Stimulated activated naive CD8-positive, alpha-beta T cell treated with anti-CD3 and anti-CD28 coated beads, Interleukin-15, Interleukin-2, amounts not matched to agents 100 ng/mL and 50 ng/mL, for 24 hours (primary cell): ENCODE measurements around the gene FNDC3A.

Experiments
- H3K27ac Mint-ChIP-seq: one replicate; pipeline ENCODE4 v1.8.0; 2021; ENCODE audit warnings: mild to moderate bottlenecking, mixed read lengths
- H3K27me3 Mint-ChIP-seq: one replicate; pipeline ENCODE4 v1.8.0; 2021; ENCODE audit warnings: mixed read lengths
- H3K36me3 Mint-ChIP-seq: one replicate; pipeline ENCODE4 v1.8.0; 2021; ENCODE audit warnings: low read depth, mixed read lengths
- H3K4me1 Mint-ChIP-seq: one replicate; pipeline ENCODE4 v1.8.0; 2021; ENCODE audit warnings: low read depth, mixed read lengths
- H3K4me3 Mint-ChIP-seq: one replicate; pipeline ENCODE4 v1.8.0; 2021; ENCODE audit warnings: mild to moderate bottlenecking, mixed read lengths
- H3K9me3 Mint-ChIP-seq: one replicate; pipeline ENCODE4 v1.8.0; 2021; ENCODE audit warnings: mixed read lengths

Gene FNDC3A

GRCh38 chr13:49216334-49216733 lies 240.6 kb downstream of the FNDC3A start:
- Mint-ChIP-seq H3K36me3 (no peaks in the 10 kb centered on the region), H3K9me3 (no peaks in the 10 kb centered on the region), H3K27ac (no peak overlapping the region), H3K4me3 (no peak overlapping the region), H3K27me3 (peaks cover 37% of the 10 kb centered on the region), H3K4me1 (peaks cover 21% of the 10 kb centered on the region)

DNA sequence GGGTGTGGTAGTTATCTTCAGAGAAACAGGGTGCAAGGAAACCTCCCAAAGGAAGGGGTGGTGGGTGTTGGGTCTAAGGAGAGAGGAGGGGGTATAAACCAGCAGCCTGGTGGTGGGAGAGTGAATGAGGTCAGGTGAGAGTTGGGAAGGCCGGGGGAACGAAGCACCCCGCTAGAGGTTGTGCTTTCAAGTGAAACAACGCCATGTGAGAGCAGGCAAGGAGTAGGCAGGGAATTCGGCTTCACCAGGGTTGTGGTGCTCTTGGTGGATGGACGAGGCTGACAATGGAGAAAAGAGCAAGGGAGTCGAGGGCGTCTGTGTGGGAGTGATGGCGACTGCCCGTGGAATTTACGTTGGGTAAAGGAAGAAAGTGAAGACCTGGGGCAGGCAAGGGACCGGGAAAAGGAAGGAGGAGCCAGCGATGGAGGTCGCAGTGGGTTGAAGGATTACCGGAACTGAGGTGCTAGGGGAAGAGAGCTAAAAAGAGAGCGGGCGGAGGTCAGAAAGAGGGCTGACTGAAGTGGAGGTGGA lies 242.3 kb downstream of the FNDC3A start:
- no peaks in the 10 kb centered on the region for H3K36me3 Mint-ChIP-seq
- no peak overlapping the region for H3K4me3 Mint-ChIP-seq
- peaks cover 53% of the 10 kb centered on the region for H3K27me3 Mint-ChIP-seq
- H3K27ac Mint-ChIP-seq, result no peak overlapping the region
- no peaks in the 10 kb centered on the region for H3K9me3 Mint-ChIP-seq
- H3K4me1 Mint-ChIP-seq, result peaks cover 21% of the 10 kb centered on the region

- Mint-ChIP-seq H3K4me1 (peaks cover 21% of the 10 kb centered on the region), H3K27me3 (peaks cover 57% of the 10 kb centered on the region)
Observed at GRCh38 chr13:49218493-49219051, 242.9 kb downstream of the FNDC3A start.

GRCh38 chr13:49219647-49220035 lies 243.9 kb downstream of the FNDC3A start:
- H3K4me3 Mint-ChIP-seq, result peak overlapping the region; percentile 56
- peaks cover 58% of the 10 kb centered on the region for H3K27me3 Mint-ChIP-seq
- H3K4me1 Mint-ChIP-seq, result peaks cover 11% of the 10 kb centered on the region
- no peak overlapping the region for H3K27ac Mint-ChIP-seq
- no peaks in the 10 kb centered on the region for H3K9me3 Mint-ChIP-seq
- no peaks in the 10 kb centered on the region for H3K36me3 Mint-ChIP-seq

More at GRCh38 chr13:49218493-49219051, 242.9 kb downstream of the FNDC3A start:
- Mint-ChIP-seq H3K4me3 (no peak overlapping the region), H3K36me3 (no peaks in the 10 kb centered on the region), H3K27ac (no peak overlapping the region), H3K9me3 (no peaks in the 10 kb centered on the region)

GRCh38 chr13:49220036-49220855 lies 244.5 kb downstream of the FNDC3A start, which contains the start of gene MLNR:
Gene MLNR (plus strand): TSS chr13:49220338. CDS start chr13:49220338, 0 bp downstream.
- Mint-ChIP-seq H3K4me3 (peak within 1 kb of the TSS; percentile 56), H3K4me1 (peaks cover 5% of the 10 kb centered on the region), H3K27ac (no peak within 1 kb of the TSS), H3K36me3 (no peaks in the 10 kb centered on the region), H3K27me3 (peaks cover 64% of the 10 kb centered on the region), H3K9me3 (no peaks in the 10 kb centered on the region)

DNA sequence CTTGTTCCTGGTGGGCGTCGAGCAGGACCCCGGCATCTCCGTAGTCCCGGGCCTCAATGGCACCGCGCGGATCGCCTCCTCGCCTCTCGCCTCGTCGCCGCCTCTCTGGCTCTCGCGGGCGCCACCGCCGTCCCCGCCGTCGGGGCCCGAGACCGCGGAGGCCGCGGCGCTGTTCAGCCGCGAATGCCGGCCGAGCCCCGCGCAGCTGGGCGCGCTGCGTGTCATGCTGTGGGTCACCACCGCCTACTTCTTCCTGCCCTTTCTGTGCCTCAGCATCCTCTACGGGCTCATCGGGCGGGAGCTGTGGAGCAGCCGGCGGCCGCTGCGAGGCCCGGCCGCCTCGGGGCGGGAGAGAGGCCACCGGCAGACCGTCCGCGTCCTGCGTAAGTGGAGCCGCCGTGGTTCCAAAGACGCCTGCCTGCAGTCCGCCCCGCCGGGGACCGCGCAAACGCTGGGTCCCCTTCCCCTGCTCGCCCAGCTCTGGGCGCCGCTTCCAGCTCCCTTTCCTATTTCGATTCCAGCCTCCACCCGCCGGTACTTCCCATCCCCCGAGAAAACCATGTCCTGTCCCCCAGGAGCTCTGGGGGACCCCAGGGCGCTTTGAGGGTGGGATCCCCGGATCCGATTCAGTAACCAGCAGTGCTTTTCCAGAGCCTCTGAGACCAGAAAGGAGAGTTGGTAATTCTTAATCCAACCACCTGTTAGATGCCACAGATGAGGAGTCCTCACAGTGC lies 245.3 kb downstream of the FNDC3A start:
- Mint-ChIP-seq H3K27ac (no peak overlapping the region), H3K27me3 (peaks cover 70% of the 10 kb centered on the region), H3K9me3 (no peaks in the 10 kb centered on the region), H3K4me1 (peaks cover under 1% of the 10 kb centered on the region), H3K36me3 (no peaks in the 10 kb centered on the region), H3K4me3 (peak overlapping the region; percentile 56)

GRCh38 chr13:49221590-49221965 lies 245.9 kb downstream of the FNDC3A start:
- H3K4me1 Mint-ChIP-seq, result no peaks in the 10 kb centered on the region

GRCh38 chr13:49225223-49226042 lies 249.7 kb downstream of the FNDC3A start:
- Mint-ChIP-seq H3K36me3 (no peaks in the 10 kb centered on the region), H3K4me3 (no peak overlapping the region), H3K9me3 (no peaks in the 10 kb centered on the region), H3K27ac (no peak overlapping the region), H3K27me3 (peaks cover 35% of the 10 kb centered on the region), H3K4me1 (no peaks in the 10 kb centered on the region)

More at GRCh38 chr13:49221590-49221965, 245.9 kb downstream of the FNDC3A start:
- no peaks in the 10 kb centered on the region for H3K36me3 Mint-ChIP-seq
- no peak overlapping the region for H3K27ac Mint-ChIP-seq
- H3K27me3 Mint-ChIP-seq, result peaks cover 66% of the 10 kb centered on the region
- H3K4me3 Mint-ChIP-seq, result peak overlapping the region; percentile 6
- H3K9me3 Mint-ChIP-seq, result no peaks in the 10 kb centered on the region

DNA sequence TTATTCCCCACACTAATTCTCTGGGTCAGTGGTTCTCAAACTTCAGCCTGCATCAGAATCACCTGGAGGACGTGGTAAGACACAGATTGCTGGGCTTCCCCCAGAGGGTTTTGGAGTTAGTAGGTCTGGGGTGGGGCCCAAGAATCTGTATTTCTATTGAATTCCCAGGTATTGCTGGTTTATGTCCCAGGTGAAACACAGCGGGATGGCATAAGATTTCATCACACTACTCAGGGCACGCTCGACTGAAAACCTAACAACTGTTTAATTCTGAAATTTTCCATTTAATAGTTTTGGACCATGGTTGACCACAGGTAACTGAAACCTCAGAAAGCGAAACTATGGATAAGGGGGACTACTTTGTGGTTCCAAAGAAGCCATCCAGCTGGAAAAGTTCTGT lies 250.9 kb downstream of the FNDC3A start:
- H3K27ac Mint-ChIP-seq, result no peak overlapping the region
- H3K9me3 Mint-ChIP-seq, result no peaks in the 10 kb centered on the region
- H3K4me3 Mint-ChIP-seq, result no peak overlapping the region
- peaks cover 30% of the 10 kb centered on the region for H3K27me3 Mint-ChIP-seq
- H3K36me3 Mint-ChIP-seq, result no peaks in the 10 kb centered on the region
- H3K4me1 Mint-ChIP-seq, result no peaks in the 10 kb centered on the region

DNA sequence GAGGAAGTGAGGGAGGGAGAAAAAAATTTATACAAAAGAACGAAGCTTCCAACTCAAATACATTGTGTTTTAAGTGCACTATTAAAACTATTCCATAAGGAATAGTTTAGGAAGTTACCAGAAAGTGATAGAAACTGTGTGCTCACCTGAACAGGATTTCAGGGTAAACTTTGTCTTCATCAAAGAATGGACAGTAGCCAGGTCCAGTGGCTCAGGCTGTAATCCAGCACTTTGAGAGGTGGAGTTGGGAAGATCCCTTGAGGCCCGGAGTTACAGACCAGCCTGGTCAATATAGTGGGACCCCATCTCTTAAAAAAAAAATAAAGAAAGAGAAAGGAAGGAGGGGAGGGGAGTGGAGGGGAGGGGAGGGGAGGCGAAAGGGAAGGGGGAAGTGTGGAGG lies 259.0 kb downstream of the FNDC3A start:
- Mint-ChIP-seq H3K4me3 (no peak overlapping the region), H3K27me3 (no peaks in the 10 kb centered on the region), H3K4me1 (no peaks in the 10 kb centered on the region), H3K9me3 (no peaks in the 10 kb centered on the region), H3K27ac (no peak overlapping the region), H3K36me3 (no peaks in the 10 kb centered on the region)

- no peak overlapping the region for H3K27ac Mint-ChIP-seq
- H3K4me1 Mint-ChIP-seq, result no peaks in the 10 kb centered on the region
- no peaks in the 10 kb centered on the region for H3K27me3 Mint-ChIP-seq
- no peak overlapping the region for H3K4me3 Mint-ChIP-seq
- H3K9me3 Mint-ChIP-seq, result no peaks in the 10 kb centered on the region
- H3K36me3 Mint-ChIP-seq, result no peaks in the 10 kb centered on the region
Observed at GRCh38 chr13:49235856-49236431, 260.2 kb downstream of the FNDC3A start.

DNA sequence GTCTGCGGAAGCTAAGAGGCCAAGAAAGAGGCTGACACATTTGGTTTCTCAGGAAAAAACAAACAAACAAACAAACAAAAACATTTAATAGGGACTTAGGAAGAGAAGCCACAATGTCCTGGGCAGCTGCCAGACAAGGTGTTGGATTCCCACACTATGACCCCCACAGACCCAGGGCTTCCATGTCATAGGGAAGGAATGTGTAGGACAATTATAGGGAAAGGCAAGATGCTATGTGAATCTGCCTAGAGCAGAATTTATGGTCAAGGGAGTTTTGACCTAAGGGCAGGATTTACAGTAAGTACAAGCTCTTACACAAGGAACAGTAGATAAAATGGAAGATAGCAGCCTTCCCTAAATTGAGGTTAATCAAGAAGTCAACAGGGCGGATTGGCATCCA lies 262.9 kb downstream of the FNDC3A start:
- H3K36me3 Mint-ChIP-seq, result no peaks in the 10 kb centered on the region
- no peaks in the 10 kb centered on the region for H3K9me3 Mint-ChIP-seq
- no peaks in the 10 kb centered on the region for H3K4me1 Mint-ChIP-seq
- no peak overlapping the region for H3K27ac Mint-ChIP-seq
- H3K27me3 Mint-ChIP-seq, result no peaks in the 10 kb centered on the region
- H3K4me3 Mint-ChIP-seq, result no peak overlapping the region

- Mint-ChIP-seq H3K27ac (no peak overlapping the region), H3K4me1 (no peaks in the 10 kb centered on the region), H3K27me3 (no peaks in the 10 kb centered on the region), H3K36me3 (no peaks in the 10 kb centered on the region), H3K4me3 (no peak overlapping the region), H3K9me3 (no peaks in the 10 kb centered on the region)
Observed at GRCh38 chr13:49240017-49240416, 264.3 kb downstream of the FNDC3A start.

DNA sequence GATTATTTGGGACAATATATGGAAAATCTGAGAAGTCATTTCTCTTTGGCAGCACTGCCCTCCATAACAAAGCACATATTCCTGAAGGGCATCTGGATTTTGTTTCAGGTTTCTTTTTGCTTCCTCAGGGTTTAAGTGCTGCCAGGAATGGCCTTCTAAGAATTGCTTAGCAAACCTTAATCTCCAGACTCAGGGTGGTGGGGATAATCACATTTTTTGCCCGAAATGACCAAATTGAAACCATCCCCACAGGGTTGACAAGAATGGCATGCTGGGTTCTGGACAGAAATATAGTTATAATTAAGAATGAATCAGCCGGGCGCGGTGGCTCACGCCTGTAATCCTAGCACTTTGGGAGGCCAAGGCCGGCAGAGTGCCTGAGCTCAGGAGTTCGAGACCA lies 265.6 kb downstream of the FNDC3A start:
- Mint-ChIP-seq H3K27ac (no peak overlapping the region), H3K4me1 (no peaks in the 10 kb centered on the region), H3K36me3 (no peaks in the 10 kb centered on the region), H3K4me3 (no peak overlapping the region), H3K9me3 (no peaks in the 10 kb centered on the region), H3K27me3 (no peaks in the 10 kb centered on the region)
